ENCODE measurements around the gene MMP19.
"Not testable (repeated sequence)": the region's sequence is repeated elsewhere in the genome, so short reads cannot be mapped to it uniquely, and the experiment has no call there.

MMP19 gene

GRCh38 chr12:55843431-55843830, 695 bp upstream of the MMP19 start:
- DNase-seq: no peak

DNA sequence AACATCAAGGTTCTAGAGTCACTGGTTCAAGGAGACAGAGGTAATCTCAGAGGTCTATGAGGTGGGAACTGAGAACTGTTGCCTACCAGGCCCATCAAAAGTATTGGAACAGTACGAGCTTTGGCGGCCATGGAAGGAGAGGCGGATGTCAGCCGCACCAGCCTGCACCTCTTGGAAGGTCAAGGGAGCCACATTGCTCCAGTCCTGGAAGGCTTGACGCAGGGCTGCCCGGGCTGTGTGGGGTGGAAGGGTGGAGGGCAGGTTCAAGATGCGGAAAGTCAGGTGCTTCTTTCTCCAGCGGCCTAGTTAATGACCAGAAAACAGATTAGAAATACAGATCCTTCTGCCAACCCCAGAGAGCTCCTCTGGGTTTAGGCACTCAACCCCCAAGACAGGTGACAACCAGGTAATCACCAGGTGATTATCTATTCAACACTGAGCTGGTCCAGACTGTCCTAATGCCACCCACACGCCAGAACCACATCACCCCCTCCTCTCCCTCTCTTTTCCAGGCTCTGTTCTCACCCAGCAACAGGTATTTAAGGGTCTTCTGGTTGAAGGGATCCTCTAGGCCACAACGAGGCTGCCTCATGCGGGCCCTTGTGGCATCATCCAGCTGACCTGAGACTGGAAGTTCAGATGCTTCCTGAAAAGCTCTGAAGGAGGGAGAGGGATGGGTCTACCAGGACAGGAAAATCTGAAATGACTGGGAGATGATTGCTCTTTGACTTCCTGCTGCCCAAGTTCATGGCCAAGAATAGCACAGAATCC, 2.0 kb downstream of the MMP19 start:
- DNase-seq: no peak

DNA sequence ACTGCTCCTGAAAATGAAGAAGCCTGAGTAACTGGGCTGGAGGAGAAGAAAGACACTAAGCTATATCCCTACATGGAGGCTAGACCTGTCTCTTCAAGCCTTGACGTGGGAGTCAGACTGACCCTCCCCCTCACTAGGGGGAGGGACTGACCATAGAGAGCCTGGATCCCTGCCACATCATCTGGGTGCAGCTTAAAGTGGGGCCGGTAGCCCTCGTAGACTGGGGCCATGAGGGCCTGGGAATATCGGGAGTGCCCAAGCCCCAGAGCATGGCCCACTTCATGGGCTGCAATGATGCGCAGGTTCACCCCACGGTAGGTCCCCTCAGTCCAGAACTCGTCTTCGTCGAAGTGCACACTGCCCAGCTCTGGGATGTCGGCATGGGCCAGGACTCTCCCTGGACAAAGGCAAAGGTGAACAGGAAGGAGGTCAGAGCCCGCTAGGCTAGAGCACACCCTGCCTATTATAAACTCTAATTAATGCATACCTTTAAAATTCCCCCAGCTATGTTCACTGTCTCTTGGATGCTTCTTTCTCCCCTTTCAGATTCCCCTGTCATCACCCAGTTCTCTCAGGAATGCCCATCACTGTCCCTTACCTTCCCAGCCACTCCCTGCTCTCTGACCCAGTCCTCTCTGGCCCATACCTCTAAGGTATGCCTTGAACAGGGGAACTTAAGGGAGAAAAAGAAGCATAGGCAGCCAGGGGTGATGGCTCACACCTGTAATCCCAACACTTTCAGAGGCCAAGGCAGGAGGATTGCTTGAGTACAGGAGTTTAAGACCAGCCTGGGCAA, 3.2 kb downstream of the MMP19 start:
- no peak for DNase-seq

- no peak for DNase-seq
Observed at GRCh38 chr12:55838361-55838760, 4.4 kb downstream of the MMP19 start.

GRCh38 chr12:55834400-55834799, 8.3 kb downstream of the MMP19 start:
- not testable (repeated sequence) for DNase-seq

DNA sequence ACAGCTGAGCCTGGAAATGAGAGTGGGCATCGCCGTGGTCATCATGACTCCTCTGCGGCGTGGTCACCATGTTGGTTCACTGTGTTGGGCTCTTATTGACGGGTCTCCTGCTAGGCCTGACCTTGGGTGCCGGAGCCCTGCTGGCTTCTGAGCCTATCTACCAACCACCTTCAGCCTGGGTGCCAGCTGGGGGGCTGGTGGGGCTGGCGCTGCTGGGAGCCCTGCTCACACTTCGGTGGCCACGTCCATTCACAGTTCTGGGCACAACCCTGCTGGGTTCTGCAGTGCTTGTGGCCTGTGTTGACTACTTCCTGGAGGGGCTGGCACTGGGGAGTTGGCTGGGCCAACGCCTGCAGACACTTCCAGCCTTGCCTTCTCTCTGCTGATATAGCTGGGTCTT, 9.7 kb downstream of the MMP19 start:
- DNase-seq: no peak

DNA sequence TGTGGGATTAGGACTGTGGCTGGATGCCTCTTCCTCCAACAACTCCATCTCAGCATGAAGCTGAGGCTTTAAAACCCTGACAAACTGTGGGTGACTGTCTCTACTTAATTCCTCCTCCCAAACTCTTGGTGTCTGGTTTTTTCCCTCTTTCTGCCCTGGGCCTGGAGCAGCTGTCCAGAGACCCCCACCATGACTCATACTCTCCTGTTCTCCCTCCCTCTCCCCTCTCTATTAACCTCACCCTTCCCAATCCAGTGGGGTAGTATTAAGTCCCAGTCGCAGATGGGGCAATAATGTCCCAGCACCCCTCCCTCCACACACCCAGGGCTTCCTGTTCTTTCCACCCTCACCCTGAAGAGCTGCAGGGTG, 11.3 kb downstream of the MMP19 start:
- no peak for DNase-seq

- peak; percentile 65 for DNase-seq
Observed at GRCh38 chr12:55830601-55831446, 11.9 kb downstream of the MMP19 start.

GRCh38 chr12:55829967-55830600, 12.7 kb downstream of the MMP19 start:
- DNase-seq: peak; percentile 26

- no peak for DNase-seq
Observed at GRCh38 chr12:55828357-55828756, 14.4 kb downstream of the MMP19 start.

GRCh38 chr12:55827806-55828205, 14.9 kb downstream of the MMP19 start:
- no peak for DNase-seq

DNA sequence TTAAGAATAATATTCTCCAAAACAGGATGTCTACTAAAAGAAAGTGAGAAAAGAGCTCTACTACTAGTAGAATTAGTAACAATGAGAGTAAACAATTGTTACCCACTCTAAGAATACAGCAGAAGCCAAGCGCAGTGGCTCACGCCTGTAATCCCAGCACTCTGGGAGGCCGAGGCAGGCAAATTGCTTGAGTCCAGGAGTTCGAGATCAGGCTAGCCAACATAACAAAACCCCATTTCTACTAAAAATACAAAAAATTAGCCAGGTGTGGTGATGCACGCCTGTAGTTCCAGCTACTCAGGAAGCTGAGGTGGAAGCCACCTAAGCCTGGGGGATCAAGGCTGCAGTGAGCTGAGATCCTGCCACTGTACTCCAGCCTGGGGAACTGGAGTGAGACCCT, 18.0 kb downstream of the MMP19 start:
- DNase-seq: no peak

DNA sequence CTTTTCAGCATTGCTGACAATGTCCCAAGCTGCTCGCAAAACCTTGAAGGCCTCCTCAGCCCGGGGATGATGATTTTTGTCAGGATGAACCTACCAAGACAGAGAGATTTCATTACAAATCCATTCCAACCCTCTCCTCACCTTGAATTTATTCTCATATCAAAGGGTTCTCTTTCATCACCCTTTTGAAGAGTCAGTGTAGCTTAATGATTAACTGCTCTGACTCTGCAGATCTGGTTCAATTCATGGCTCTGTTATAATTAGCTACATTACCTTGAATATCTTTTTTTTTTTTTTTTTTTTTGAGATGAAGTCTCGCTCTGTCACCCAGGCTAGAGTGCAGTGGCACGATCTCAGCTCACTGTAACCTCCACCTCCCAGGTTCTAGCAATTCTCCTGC, 19.3 kb downstream of the MMP19 start:
- DNase-seq: no peak

DNA sequence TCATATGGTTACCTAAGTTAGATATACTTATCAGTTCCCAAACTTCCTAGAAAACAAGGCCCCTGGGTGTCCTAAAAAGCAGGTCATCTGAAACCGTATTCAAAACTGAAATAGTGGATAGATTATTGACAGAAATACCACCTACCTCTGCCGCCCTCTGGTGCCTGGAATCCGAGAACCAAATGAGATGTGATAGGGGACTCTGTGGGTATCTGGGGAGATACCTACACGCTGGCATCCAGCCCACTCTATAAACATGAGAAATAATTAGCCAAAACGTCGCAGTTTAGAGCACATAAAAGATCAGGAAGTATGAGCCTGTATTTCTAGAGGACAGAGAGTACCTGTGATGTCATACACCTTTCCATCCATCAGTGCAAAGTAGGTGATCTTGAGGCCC, 20.5 kb downstream of the MMP19 start:
- no peak for DNase-seq

GRCh38 chr12:55820679-55821078, 22.1 kb downstream of the MMP19 start:
- DNase-seq: no peak

GRCh38 chr12:55818886-55819285, 23.9 kb downstream of the MMP19 start:
- DNase-seq: no peak

GRCh38 chr12:55818140-55818728, 24.5 kb downstream of the MMP19 start:
- DNase-seq: no peak

GRCh38 chr12:55817345-55818139, 25.2 kb downstream of the MMP19 start, which contains the start of the genes ORMDL2 and SARNP:
Gene ORMDL2 (plus strand): TSS chr12:55818041. CDS start chr12:55819000, 959 bp downstream.
Gene SARNP (minus strand): TSS chr12:55817724. CDS start chr12:55817701, 23 bp downstream.
- DNase-seq: peak; percentile 99

DNA sequence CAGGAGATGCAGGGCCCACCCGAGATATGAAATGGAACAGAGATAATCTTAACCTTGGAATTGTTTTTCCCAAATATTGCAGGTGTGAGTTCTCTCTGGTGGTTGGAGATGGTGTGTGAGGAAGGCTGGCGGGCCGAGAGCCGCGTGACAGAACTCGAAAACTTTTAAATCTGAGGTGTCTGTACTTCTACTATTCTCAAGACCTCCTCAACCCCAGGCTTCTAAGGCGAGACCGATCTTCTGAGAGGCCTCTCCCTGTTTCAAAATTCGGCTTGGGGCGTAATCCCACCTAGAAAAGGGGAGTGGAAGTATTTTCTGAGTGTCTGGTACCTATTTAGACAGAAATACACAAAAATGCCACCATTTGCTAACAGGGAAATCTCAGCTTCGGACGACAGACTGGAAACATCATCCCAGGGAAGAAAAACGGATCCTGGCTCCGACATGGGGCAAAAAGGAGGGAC, 25.8 kb downstream of the MMP19 start:
- no peak for DNase-seq

GRCh38 chr12:55815473-55815872, 27.3 kb downstream of the MMP19 start:
- DNase-seq: no peak

DNA sequence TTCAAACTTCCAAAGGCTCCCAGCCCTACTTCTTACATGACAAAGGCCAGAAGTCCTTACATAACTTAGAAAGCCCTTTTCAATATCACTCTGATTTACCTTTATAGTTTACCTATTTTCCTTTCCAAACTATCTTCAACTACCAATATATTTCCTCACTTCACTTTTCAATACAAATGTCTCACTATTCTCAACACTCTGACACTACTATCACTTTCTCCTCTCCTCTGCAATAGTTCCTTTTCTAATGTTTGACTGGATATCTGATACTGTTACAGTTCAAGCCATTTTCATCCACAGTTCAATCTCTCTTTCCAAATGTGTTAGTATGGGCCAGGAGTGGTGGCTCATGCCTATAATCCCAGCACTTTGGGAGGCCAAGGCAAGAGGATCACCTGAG, 28.5 kb downstream of the MMP19 start:
- DNase-seq: no peak

All from CD4-positive, alpha-beta T cell treated with Interleukin-12 subunit alpha and Interleukin-12 subunit beta, for 1 hour (primary cell).